K562 (cell line): Measurements from ENCODE around the gene PTCH2. TPM values are rescaled to one million over a fixed set of nuclear protein-coding genes. Genes with fewer than 3 reads are reported as not detected.

Source experiments
- BDP1 ChIP-seq: IDR thresholded peaks from 3 replicates; pipeline ENCODE4 v1.6.1; 2011; ENCODE audit not compliant: insufficient read length, insufficient read depth
- FUS ChIP-seq: fragments of 200-400 bp; formaldehyde crosslinking; optimal IDR thresholded peaks from 2 replicates; pipeline ENCODE3; 2017; ENCODE audit warnings: low read depth, low read length
- MAFG ChIP-seq: fragments of 450-650 bp; conservative IDR thresholded peaks from 2 replicates; pipeline ENCODE4 v1.6.1; 2016; ENCODE audit warnings: missing genetic modification characterization, missing compliant biosample characterization
- MCM5 ChIP-seq: fragments of 450-650 bp; IDR thresholded peaks from 2 replicates; pipeline ENCODE4 v1.6.1; 2016; ENCODE audit warnings: low read depth
- MTA2 ChIP-seq: fragments of 450-650 bp; IDR thresholded peaks from 2 replicates; pipeline ENCODE4 v1.6.1; 2016; ENCODE audit warnings: low read depth
- NCOA4 ChIP-seq: fragments of 450-650 bp; IDR thresholded peaks from 2 replicates; pipeline ENCODE4 v1.6.1; 2018; ENCODE audit warnings: mild to moderate bottlenecking; ENCODE audit not compliant: partially characterized antibody
- PHF21A ChIP-seq: fragments of 450-650 bp; IDR thresholded peaks from 2 replicates; pipeline ENCODE4 v1.6.1; 2017; ENCODE audit warnings: low read depth, borderline replicate concordance
- SMAD1 ChIP-seq: fragments of 150-350 bp; IDR thresholded peaks from 2 replicates; pipeline ENCODE4 v1.6.1; 2014; ENCODE audit warnings: low read length, low read depth; ENCODE audit not compliant: partially characterized antibody
- SREBF2 ChIP-seq: sonication (generic); formaldehyde crosslinking; IDR thresholded peaks from 2 replicates; pipeline ENCODE4 v1.4.0; 2020; ENCODE audit warnings: mild to moderate bottlenecking, missing genetic modification reagents
- TGIF2 ChIP-seq: sonication (generic); formaldehyde crosslinking; IDR thresholded peaks from 2 replicates; pipeline ENCODE4 v1.8.1; 2022; ENCODE audit warnings: mild to moderate bottlenecking, missing genetic modification reagents, moderate library complexity
- THRAP3 ChIP-seq: fragments of 450-650 bp; IDR thresholded peaks from 2 replicates; pipeline ENCODE4 v1.6.1; 2016; ENCODE audit warnings: mild to moderate bottlenecking, inconsistent platforms, borderline replicate concordance
- ZBTB33 ChIP-seq: sonication (generic); formaldehyde crosslinking; IDR thresholded peaks from 2 replicates; pipeline ENCODE4 v1.8.1; 2023; ENCODE audit warnings: mild to moderate bottlenecking, missing genetic modification reagents
- ZNF263 ChIP-seq: sonication (generic); formaldehyde crosslinking; IDR thresholded peaks from 2 replicates; pipeline ENCODE4 v1.8.0; 2022; ENCODE audit warnings: mild to moderate bottlenecking, missing genetic modification reagents, borderline replicate concordance
- ZNF561 ChIP-seq: fragments of 450-650 bp; formaldehyde crosslinking; conservative IDR thresholded peaks from 2 replicates; pipeline ENCODE4 v1.4.0; 2020; ENCODE audit warnings: mild to moderate bottlenecking, moderate library complexity
- polyA plus RNA-seq, 8 experiments: library from polyadenylated mRNA; depleted of rRNA in 4 of 8; stranded (reverse) in 5 of 8; unstranded in 3 of 8; fragments of >200 nt; fragmentation: Nextera tagmentation in 2 of 8; fragmentation: Illumina TruSeq in 1 of 8; extraction: Ambion mirVana in 2 of 8; extraction: Trizol in 1 of 8; gene quantifications; 2 replicates each; pipeline versions ENCODE4 v1.2.1 to v1.2.3, GENCODE V29; 2011 to 2014; ENCODE audit warnings: inconsistent platforms in 1 of 8, missing spikeins in 1 of 8
- total RNA-seq, 7 experiments: library from RNA; depleted of rRNA in 6 of 7; stranded (reverse); fragments of >200 nt in 6 of 7; fragmentation: Illumina TruSeq in 2 of 7; extraction: Trizol in 2 of 7; gene quantifications; 2 replicates each; pipeline versions ENCODE4 v1.2.1 to v1.2.3, GENCODE V29; 2011 to 2021; ENCODE audit warnings: low replicate concordance in 1 of 7
- TF ChIP-seq, protein P1 (sequence below), 3 experiments: fragments of 200-800 bp in 1 of 3; fragments of 250-450 bp in 1 of 3; fragments of 450-650 bp in 1 of 3; sonication (Bioruptor Pico) in 1 of 3; sonication (Bioruptor generic) in 1 of 3; formaldehyde crosslinking in 1 of 3; IDR thresholded peaks; 2 replicates each; pipeline versions ENCODE4 v1.6.1 to v1.8.0; 2016 to 2022; ENCODE audit warnings: mild to moderate bottlenecking in 2 of 3, missing genetic modification characterization in 2 of 3, missing compliant biosample characterization in 1 of 3, moderate library complexity in 1 of 3
- TF ChIP-seq, protein P2 (sequence below): sonication (generic); formaldehyde crosslinking; IDR thresholded peaks from 2 replicates; pipeline ENCODE4 v1.8.0; 2023; ENCODE audit warnings: mild to moderate bottlenecking, missing genetic modification reagents
- TF ChIP-seq, protein P3 (sequence below): sonication (generic); formaldehyde crosslinking; IDR thresholded peaks from 2 replicates; pipeline ENCODE4 v1.8.0; 2022; ENCODE audit warnings: missing genetic modification reagents, mild to moderate bottlenecking, moderate library complexity, borderline replicate concordance
- TF ChIP-seq, protein P4 (sequence below): fragments of 250-450 bp; sonication (Bioruptor Pico); IDR thresholded peaks from 2 replicates; pipeline ENCODE4 v1.8.0; 2021; ENCODE audit warnings: borderline replicate concordance, mild to moderate bottlenecking, moderate library complexity; ENCODE audit not compliant: poor library complexity, severe bottlenecking

PTCH2 gene
- total and polyA plus RNA-seq, 9 of the 15 experiments (the other 6 are each of a cell fraction or from before 2014, with no cell fraction given), result 0.15 to 27.3 (median 0.48) TPM; not detected in 1

DNA sequence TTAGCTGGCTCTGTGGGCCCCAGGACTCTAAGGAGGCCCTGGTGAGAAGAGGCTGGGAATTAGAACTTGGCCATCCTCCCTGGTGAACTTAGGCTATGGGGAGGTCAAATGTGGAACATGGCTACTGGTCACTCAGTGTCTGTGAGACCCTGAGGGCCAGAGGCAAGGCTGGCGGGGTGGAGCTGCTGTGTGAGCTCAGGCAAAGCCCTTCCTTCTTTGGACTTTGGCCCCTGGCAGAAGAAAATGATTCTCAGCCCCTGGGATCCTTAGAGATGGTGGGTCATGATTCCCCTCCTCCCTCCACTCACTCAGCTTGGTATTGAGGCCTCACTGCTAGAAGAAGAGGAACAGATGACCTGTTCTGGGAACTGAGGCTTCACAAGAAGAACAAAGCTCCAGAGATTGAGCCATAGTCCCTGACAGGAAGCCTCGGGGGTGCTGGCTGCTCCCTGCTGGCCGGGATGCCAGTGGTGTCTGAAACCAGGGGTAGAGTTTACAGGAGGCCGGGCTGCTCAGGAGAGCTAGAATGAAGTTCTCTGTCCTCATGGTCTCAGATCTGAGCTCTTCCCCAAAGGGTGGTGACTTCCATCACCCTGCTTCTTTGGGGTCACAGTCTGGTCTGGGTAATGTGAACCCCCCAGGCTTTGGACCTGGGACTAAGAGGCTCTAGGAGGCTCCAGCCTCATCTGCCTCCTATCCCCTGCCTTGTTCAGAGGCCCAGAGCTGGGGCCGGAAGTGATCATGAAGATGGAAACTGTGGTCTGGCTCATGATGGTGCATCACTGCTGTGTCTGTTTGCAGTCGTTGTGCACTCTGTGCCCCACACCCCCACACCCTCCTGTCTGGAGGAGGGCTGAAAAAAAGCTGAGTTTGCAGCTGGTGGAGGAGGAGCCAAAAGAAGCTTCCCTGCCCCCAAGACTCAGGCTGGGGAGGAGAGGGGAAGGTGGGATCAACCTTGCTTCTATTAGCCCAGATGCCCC is 33.8 kb downstream of the PTCH2 start (continued):
- TF ChIP-seq, protein P1, sequence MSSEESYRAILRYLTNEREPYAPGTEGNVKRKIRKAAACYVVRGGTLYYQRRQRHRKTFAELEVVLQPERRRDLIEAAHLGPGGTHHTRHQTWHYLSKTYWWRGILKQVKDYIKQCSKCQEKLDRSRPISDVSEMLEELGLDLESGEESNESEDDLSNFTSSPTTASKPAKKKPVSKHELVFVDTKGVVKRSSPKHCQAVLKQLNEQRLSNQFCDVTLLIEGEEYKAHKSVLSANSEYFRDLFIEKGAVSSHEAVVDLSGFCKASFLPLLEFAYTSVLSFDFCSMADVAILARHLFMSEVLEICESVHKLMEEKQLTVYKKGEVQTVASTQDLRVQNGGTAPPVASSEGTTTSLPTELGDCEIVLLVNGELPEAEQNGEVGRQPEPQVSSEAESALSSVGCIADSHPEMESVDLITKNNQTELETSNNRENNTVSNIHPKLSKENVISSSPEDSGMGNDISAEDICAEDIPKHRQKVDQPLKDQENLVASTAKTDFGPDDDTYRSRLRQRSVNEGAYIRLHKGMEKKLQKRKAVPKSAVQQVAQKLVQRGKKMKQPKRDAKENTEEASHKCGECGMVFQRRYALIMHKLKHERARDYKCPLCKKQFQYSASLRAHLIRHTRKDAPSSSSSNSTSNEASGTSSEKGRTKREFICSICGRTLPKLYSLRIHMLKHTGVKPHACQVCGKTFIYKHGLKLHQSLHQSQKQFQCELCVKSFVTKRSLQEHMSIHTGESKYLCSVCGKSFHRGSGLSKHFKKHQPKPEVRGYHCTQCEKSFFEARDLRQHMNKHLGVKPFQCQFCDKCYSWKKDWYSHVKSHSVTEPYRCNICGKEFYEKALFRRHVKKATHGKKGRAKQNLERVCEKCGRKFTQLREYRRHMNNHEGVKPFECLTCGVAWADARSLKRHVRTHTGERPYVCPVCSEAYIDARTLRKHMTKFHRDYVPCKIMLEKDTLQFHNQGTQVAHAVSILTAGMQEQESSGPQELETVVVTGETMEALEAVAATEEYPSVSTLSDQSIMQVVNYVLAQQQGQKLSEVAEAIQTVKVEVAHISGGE (CRISPR knock-in tag; IDR thresholded peaks at IDR 0.05), result peak in 1 of 3 experiments; percentile 57; a peak in 1 of 6 replicates
- TF ChIP-seq FUS, result no peak
- no peak for TF ChIP-seq MCM5
- no peak for TF ChIP-seq TGIF2 (CRISPR knock-in tag)
- no peak for TF ChIP-seq SREBF2
- TF ChIP-seq ZNF263, result no peak
- TF ChIP-seq BDP1, result no peak
- TF ChIP-seq PHF21A, result no peak
- TF ChIP-seq, protein P2, sequence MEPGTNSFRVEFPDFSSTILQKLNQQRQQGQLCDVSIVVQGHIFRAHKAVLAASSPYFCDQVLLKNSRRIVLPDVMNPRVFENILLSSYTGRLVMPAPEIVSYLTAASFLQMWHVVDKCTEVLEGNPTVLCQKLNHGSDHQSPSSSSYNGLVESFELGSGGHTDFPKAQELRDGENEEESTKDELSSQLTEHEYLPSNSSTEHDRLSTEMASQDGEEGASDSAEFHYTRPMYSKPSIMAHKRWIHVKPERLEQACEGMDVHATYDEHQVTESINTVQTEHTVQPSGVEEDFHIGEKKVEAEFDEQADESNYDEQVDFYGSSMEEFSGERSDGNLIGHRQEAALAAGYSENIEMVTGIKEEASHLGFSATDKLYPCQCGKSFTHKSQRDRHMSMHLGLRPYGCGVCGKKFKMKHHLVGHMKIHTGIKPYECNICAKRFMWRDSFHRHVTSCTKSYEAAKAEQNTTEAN (CRISPR knock-in tag), result no peak
- TF ChIP-seq, protein P3, sequence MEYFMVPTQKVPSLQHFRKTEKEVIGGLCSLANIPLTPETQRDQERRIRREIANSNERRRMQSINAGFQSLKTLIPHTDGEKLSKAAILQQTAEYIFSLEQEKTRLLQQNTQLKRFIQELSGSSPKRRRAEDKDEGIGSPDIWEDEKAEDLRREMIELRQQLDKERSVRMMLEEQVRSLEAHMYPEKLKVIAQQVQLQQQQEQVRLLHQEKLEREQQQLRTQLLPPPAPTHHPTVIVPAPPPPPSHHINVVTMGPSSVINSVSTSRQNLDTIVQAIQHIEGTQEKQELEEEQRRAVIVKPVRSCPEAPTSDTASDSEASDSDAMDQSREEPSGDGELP, result peak; percentile 69; the same call in 1 of the 2 replicates
- no peak for TF ChIP-seq ZNF561 (CRISPR knock-in tag)
- TF ChIP-seq NCOA4, result no peak
- peak; percentile 79 for TF ChIP-seq MAFG
- TF ChIP-seq MTA2, result no peak
- peak; percentile 15 for TF ChIP-seq SMAD1
- TF ChIP-seq THRAP3, result 0 out of 2 replicates have a peak, but pooled peaks have one; percentile 28
- TF ChIP-seq, protein P4, sequence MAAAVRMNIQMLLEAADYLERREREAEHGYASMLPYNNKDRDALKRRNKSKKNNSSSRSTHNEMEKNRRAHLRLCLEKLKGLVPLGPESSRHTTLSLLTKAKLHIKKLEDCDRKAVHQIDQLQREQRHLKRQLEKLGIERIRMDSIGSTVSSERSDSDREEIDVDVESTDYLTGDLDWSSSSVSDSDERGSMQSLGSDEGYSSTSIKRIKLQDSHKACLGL (CRISPR knock-in tag), result no peak
- TF ChIP-seq ZBTB33, result 0 out of 2 replicates have a peak, but pooled peaks have one; percentile 11
